ENCODE measurements around the gene PTGDR.

Gene PTGDR

GRCh38 chr14:52267501-52268278, at the start of gene PTGDR:
Gene PTGDR, plus strand, starts transcription at chr14:52267698. Its CDS starts 117 bp downstream, at chr14:52267815.
- DNase-seq (ENCODE audit: low read depth in 1 of 2, low spot score in 1 of 2): no peak

- no peak for DNase-seq (ENCODE audit: low read depth in 1 of 2, low spot score in 1 of 2)
These were observed 47.9 kb upstream of the PTGDR start for GRCh38 chr14:52219488-52220084.

GRCh38 chr14:52220924-52221811, 46.3 kb upstream of the PTGDR start:
- DNase-seq (ENCODE audit: low read depth in 1 of 2, low spot score in 1 of 2): no peak

GRCh38 chr14:52222901-52223300, 44.6 kb upstream of the PTGDR start:
- no peak for DNase-seq (ENCODE audit: low read depth in 1 of 2, low spot score in 1 of 2)

GRCh38 chr14:52227619-52228222, 39.8 kb upstream of the PTGDR start:
- DNase-seq (ENCODE audit: low read depth in 1 of 2, low spot score in 1 of 2): no peak

- DNase-seq (ENCODE audit: low read depth in 1 of 2, low spot score in 1 of 2): no peak
These were observed 33.8 kb upstream of the PTGDR start for GRCh38 chr14:52233693-52234092.

GRCh38 chr14:52235434-52235833, 32.1 kb upstream of the PTGDR start:
- DNase-seq (ENCODE audit: low read depth in 1 of 2, low spot score in 1 of 2): no peak

GRCh38 chr14:52235866-52236510, 31.5 kb upstream of the PTGDR start:
- DNase-seq (ENCODE audit: low read depth in 1 of 2, low spot score in 1 of 2): no peak

- DNase-seq (ENCODE audit: low read depth in 1 of 2, low spot score in 1 of 2): no peak
These were observed 28.8 kb upstream of the PTGDR start for GRCh38 chr14:52238682-52239081.

- no peak for DNase-seq (ENCODE audit: low read depth in 1 of 2, low spot score in 1 of 2)
These were observed 26.9 kb upstream of the PTGDR start for GRCh38 chr14:52240623-52241022.

- no peak for DNase-seq (ENCODE audit: low read depth in 1 of 2, low spot score in 1 of 2)
These were observed 26.3 kb upstream of the PTGDR start for GRCh38 chr14:52241087-52241793.

GRCh38 chr14:52244328-52244727, 23.2 kb upstream of the PTGDR start:
- no peak for DNase-seq (ENCODE audit: low read depth in 1 of 2, low spot score in 1 of 2)

- DNase-seq (ENCODE audit: low read depth in 1 of 2, low spot score in 1 of 2): no peak
These were observed 22.5 kb upstream of the PTGDR start for GRCh38 chr14:52244997-52245396.

- no peak for DNase-seq (ENCODE audit: low read depth in 1 of 2, low spot score in 1 of 2)
These were observed 19.4 kb upstream of the PTGDR start for GRCh38 chr14:52248057-52248456.

GRCh38 chr14:52251724-52252123, 15.8 kb upstream of the PTGDR start:
- no peak for DNase-seq (ENCODE audit: low read depth in 1 of 2, low spot score in 1 of 2)

- no peak for DNase-seq (ENCODE audit: low read depth in 1 of 2, low spot score in 1 of 2)
These were observed 14.0 kb upstream of the PTGDR start for GRCh38 chr14:52253503-52253902.

- no peak for DNase-seq (ENCODE audit: low read depth in 1 of 2, low spot score in 1 of 2)
These were observed 13.4 kb upstream of the PTGDR start for GRCh38 chr14:52254086-52254485.

- no peak for DNase-seq (ENCODE audit: low read depth in 1 of 2, low spot score in 1 of 2)
These were observed 8.7 kb upstream of the PTGDR start for GRCh38 chr14:52258783-52259182.

GRCh38 chr14:52259434-52259833, 8.1 kb upstream of the PTGDR start:
- DNase-seq (ENCODE audit: low read depth in 1 of 2, low spot score in 1 of 2): no peak

- no peak for DNase-seq (ENCODE audit: low read depth in 1 of 2, low spot score in 1 of 2)
These were observed 4.9 kb upstream of the PTGDR start for GRCh38 chr14:52262600-52262999.

All from activated CD4-positive, alpha-beta T cell treated with anti-CD3 and anti-CD28 coated beads, Interleukin-2, amount 50 U/mL, for 24 hours (primary cell).